HG03108 (cell line): ENCODE results near the gene LONRF2.

ENCODE experiments used
- ATAC-seq: cut with Tn5 transposase; IDR thresholded peaks from one replicate; pipeline ENCODE4 v1.9.1; 2021; ENCODE audit warnings: moderate library complexity; ENCODE audit not compliant: unreplicated experiment

LONRF2 gene

GRCh38 chr2:100276716-100277115 lies 45.6 kb downstream of the LONRF2 start:
- no peak for ATAC-seq

GRCh38 chr2:100275200-100275589 lies 47.1 kb downstream of the LONRF2 start:
- ATAC-seq: no peak

- ATAC-seq: no peak
These were observed 47.6 kb downstream of the LONRF2 start for GRCh38 chr2:100274566-100275199.

GRCh38 chr2:100274076-100274475 lies 48.2 kb downstream of the LONRF2 start:
- ATAC-seq: no peak

- ATAC-seq: no peak
These were observed 48.9 kb downstream of the LONRF2 start for GRCh38 chr2:100273387-100273786.

GRCh38 chr2:100272841-100273329 lies 49.4 kb downstream of the LONRF2 start:
- no peak for ATAC-seq

GRCh38 chr2:100271210-100271609 lies 51.1 kb downstream of the LONRF2 start:
- no peak for ATAC-seq

GRCh38 chr2:100270381-100271146 lies 51.7 kb downstream of the LONRF2 start:
- ATAC-seq: no peak

GRCh38 chr2:100269889-100270288 lies 52.4 kb downstream of the LONRF2 start:
- no peak for ATAC-seq

- no peak for ATAC-seq
These were observed 53.3 kb downstream of the LONRF2 start for GRCh38 chr2:100268986-100269385.

GRCh38 chr2:100267751-100268150 lies 54.5 kb downstream of the LONRF2 start:
- no peak for ATAC-seq

GRCh38 chr2:100266126-100266525 lies 56.2 kb downstream of the LONRF2 start:
- ATAC-seq: no peak

- ATAC-seq: no peak
These were observed 57.1 kb downstream of the LONRF2 start for GRCh38 chr2:100265226-100265625.

GRCh38 chr2:100264651-100265050 lies 57.6 kb downstream of the LONRF2 start:
- ATAC-seq: no peak

- ATAC-seq: no peak
These were observed 58.2 kb downstream of the LONRF2 start for GRCh38 chr2:100264121-100264520.

GRCh38 chr2:100262555-100263320 lies 59.6 kb downstream of the LONRF2 start:
- no peak for ATAC-seq

GRCh38 chr2:100262046-100262445 lies 60.3 kb downstream of the LONRF2 start:
- ATAC-seq: no peak

- ATAC-seq: no peak
These were observed 61.3 kb downstream of the LONRF2 start for GRCh38 chr2:100260712-100261620.

GRCh38 chr2:100259106-100259505 lies 63.2 kb downstream of the LONRF2 start:
- ATAC-seq: no peak

- no peak for ATAC-seq
These were observed 64.4 kb downstream of the LONRF2 start for GRCh38 chr2:100257939-100258338.

- ATAC-seq: no peak
These were observed 65.5 kb downstream of the LONRF2 start for GRCh38 chr2:100256849-100257248.
